Smooth muscle cell of the umbilical artery (primary cell): ENCODE measurements around the gene DPP7. TPM values are rescaled to one million over a fixed set of nuclear protein-coding genes. Genes with fewer than 3 reads are reported as not detected.

ENCODE experiments used
- total RNA-seq: library from RNA; depleted of rRNA; stranded (reverse); fragments of >200 nt; gene quantifications from 2 replicates; pipeline ENCODE4 v1.2.3, GENCODE V29; 2014

The DPP7 gene
- 69.1 and 79.6 TPM in 2 replicates for total RNA-seq

DNA sequence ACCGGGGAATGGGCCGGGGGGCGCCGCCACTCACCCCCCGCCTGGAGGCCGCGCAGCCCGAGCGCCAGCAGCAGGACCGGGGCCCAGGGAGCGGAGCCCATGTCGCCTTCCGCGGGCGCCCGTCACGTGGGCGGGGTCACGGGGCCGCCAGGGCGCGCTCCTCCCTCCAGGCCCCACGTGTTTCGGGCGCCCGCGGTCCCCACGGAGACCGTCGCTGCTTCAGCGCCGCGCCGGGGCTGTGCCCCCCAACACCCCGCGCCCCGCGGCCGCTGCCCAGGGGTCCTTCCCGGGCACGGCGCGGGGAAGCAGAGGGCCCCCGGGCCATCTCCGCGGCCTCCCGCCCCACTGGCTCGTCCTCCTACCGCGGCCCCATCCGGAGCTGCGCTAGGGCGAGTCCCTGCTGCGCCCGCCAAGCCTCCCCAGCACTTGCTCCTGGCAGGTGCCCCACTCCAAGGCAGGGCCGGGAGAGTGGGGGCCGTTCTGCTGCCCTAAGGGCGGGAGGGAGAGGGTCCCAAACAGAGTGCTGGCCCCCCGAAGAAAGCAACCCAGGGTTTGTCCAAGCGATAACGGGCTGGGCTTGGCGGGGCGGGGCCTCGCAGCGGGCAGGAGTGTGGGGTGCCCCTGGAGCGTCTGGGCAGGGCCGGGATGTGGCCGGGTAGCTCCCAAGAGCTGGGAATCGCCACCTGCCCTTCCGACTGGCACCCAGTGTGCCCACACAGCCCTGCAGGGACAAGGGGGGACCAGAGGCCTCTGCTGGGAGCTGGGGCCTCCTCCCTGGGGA is at the start of gene DPP7:
DPP7 (minus strand) TSS at position 121 of the 781 bp plus-strand sequence; CDS start at position 101, 20 bp downstream.

GRCh38 chr9:137138722-137139467 is 24.4 kb upstream of the DPP7 start, which contains the start of gene GRIN1:
Gene GRIN1 (plus strand): TSS chr9:137139154. CDS start chr9:137139487, 333 bp downstream.

GRCh38 chr9:137086531-137087408 is 27.8 kb downstream of the DPP7 start, which contains the start of gene MAN1B1:
Gene MAN1B1 (plus strand): TSS chr9:137086985. CDS start chr9:137087000, 15 bp downstream.

DNA sequence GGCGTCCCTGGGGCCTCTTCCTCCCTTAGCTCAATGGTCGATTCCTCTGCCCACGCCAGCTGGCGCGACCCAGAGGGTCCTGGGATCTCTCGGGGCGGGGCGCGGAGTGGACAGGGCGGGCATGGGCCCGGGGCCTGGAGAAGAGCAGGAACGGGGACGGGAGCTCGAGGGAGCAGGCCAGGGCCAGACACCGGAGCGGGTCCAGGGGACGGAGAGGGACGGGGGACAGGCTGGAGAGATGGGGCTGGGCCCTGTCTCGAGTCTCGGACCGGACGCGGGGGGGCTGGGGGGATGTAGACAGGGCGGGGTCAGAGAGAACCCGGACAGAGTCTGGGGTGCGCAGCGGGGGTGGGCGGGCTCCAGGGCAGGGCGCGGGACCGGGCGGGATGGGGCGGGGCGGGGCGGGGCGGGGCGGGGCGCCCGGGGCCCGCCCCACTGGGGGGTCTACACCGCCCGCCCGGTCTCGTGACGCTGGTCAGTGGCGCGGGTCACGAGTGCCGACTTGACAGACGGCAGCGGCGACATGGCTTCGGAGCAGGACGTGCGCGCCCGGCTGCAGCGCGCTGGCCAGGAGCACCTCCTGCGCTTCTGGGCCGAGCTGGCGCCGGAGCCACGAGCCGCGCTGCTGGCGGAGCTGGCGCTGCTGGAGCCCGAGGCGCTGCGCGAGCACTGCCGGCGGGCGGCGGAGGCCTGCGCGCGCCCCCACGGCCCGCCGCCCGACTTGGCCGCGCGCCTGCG is 37.4 kb downstream of the DPP7 start, which contains the start of gene UAP1L1:
UAP1L1 (plus strand) TSS at position 508 of the 738 bp plus-strand sequence; CDS start at position 524, 16 bp downstream.

DNA sequence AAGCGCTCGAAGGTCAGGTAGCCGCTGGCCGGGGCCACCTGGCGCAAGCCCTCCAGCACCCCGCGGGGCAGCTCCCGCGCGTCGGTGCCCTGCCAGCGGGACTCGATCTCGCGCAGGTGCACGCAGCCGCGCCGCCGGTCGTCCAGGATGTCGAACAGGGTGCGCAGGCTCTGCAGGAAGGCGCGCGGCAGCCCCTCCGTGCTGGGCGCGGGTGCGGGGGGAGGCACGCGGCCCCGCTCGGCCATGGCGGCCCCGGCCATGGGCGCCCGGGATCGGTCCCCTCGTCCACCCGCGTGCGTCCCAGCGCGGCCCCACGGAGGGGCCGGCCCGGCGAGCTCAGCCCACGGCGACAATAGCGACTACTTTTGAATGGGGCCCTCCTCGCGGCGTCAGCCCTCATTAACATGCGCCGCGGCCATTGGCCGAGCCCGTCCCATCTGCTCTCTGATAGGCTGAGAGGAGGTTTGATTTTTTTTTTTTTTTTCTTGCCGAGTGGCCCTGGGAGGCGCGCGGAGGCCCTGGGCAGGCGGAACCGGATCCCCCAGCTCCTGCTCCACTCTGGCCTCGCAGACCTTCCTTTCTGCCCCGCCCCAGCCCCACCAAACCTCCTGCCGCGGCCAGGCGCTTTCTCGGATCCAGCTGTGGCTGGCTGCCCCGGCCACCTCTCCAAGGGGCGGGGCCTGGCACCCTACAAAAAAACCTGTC is 44.2 kb downstream of the DPP7 start, which contains the start of gene SAPCD2:
SAPCD2 (minus strand) TSS at position 357 of the 705 bp plus-strand sequence; CDS start at position 260, 97 bp downstream.

Other genes starting within 250 kb of the DPP7 start
- gene EDF1, start 248.4 kb downstream of the DPP7 start, total RNA-seq = 209 and 275 TPM in 2 replicates
- gene TRAF2, start 228.2 kb downstream of the DPP7 start, total RNA-seq = 5.6 and 16.0 TPM in 2 replicates
- 142 and 159 TPM in 2 replicates for gene FBXW5, start 170.0 kb downstream of the DPP7 start, total RNA-seq
- gene C8G, start 169.5 kb downstream of the DPP7 start, total RNA-seq = 0.59 TPM in 1 of 2 replicates, not detected in the other
- 0.30 and 0.51 TPM in 2 replicates for gene LCN12, start 162.5 kb downstream of the DPP7 start, total RNA-seq
- 8.3 and 21.4 TPM in 2 replicates for gene PTGDS, start 137.2 kb downstream of the DPP7 start, total RNA-seq
- gene LCNL1, start 131.7 kb downstream of the DPP7 start, total RNA-seq = 0.88 and 1.5 TPM in 2 replicates
- gene PAXX, start 122.3 kb downstream of the DPP7 start, total RNA-seq = 13.5 and 17.8 TPM in 2 replicates
- gene CLIC3, start 118.2 kb downstream of the DPP7 start, total RNA-seq = 2.5 and 3.3 TPM in 2 replicates
- 46.0 and 68.3 TPM in 2 replicates for gene ABCA2, start 86.5 kb downstream of the DPP7 start, total RNA-seq
- under 0.01 TPM in 1 of 2 replicates, not detected in the other for gene FUT7, start 82.6 kb downstream of the DPP7 start, total RNA-seq
- 27.3 and 49.4 TPM in 2 replicates for gene NPDC1, start 68.6 kb downstream of the DPP7 start, total RNA-seq
- not detected in 2 replicates for gene ENTPD2, start 60.7 kb downstream of the DPP7 start, total RNA-seq
- 0.89 and 5.7 TPM in 2 replicates for gene SAPCD2, start 44.2 kb downstream of the DPP7 start, total RNA-seq
- gene UAP1L1, start 37.2 kb downstream of the DPP7 start, total RNA-seq = 18.7 and 21.5 TPM in 2 replicates
- gene MAN1B1, start 27.7 kb downstream of the DPP7 start, total RNA-seq = 176 and 185 TPM in 2 replicates
- gene GRIN1, start 24.4 kb upstream of the DPP7 start, total RNA-seq = 0.09 TPM in 1 of 2 replicates, not detected in the other
- not detected in 2 replicates for gene LRRC26, start 55.3 kb upstream of the DPP7 start, total RNA-seq
- not detected in 2 replicates for gene TMEM210, start 57.3 kb upstream of the DPP7 start, total RNA-seq
- 25.5 and 28.8 TPM in 2 replicates for gene ANAPC2, start 73.8 kb upstream of the DPP7 start, total RNA-seq
- 51.0 and 65.9 TPM in 2 replicates for gene SSNA1, start 73.9 kb upstream of the DPP7 start, total RNA-seq
- 6.2 and 8.9 TPM in 2 replicates for gene TPRN, start 86.0 kb upstream of the DPP7 start, total RNA-seq
- 32.1 and 32.8 TPM in 2 replicates for gene TMEM203, start 90.9 kb upstream of the DPP7 start, total RNA-seq
- 2.7 and 5.4 TPM in 2 replicates for gene NDOR1, start 91.0 kb upstream of the DPP7 start, total RNA-seq
- gene RNF208, start 107.5 kb upstream of the DPP7 start, total RNA-seq = 0.30 and 0.83 TPM in 2 replicates
- 0.30 and 0.46 TPM in 2 replicates for gene CYSRT1, start 110.4 kb upstream of the DPP7 start, total RNA-seq
- not detected in 2 replicates for gene RNF224, start 112.8 kb upstream of the DPP7 start, total RNA-seq
- under 0.01 TPM in 1 of 2 replicates, not detected in the other for gene SLC34A3, start 116.2 kb upstream of the DPP7 start, total RNA-seq
- gene TUBB4B, start 126.6 kb upstream of the DPP7 start, total RNA-seq = 60.9 and 219 TPM in 2 replicates
- not detected in 2 replicates for gene STPG3, start 136.6 kb upstream of the DPP7 start, total RNA-seq
- gene NELFB, start 140.6 kb upstream of the DPP7 start, total RNA-seq = 36.5 and 54.9 TPM in 2 replicates
- 19.0 and 33.5 TPM in 2 replicates for gene TOR4A, start 163.0 kb upstream of the DPP7 start, total RNA-seq
- gene NRARP, start 187.5 kb upstream of the DPP7 start, total RNA-seq = 0.18 and 0.30 TPM in 2 replicates